Measurements from ENCODE around the gene DCTN3.
"Not testable (repeated sequence)": the region's sequence is repeated elsewhere in the genome, so short reads cannot be mapped to it uniquely, and the experiment has no call there.

DCTN3 gene

GRCh38 chr9:34646211-34647083 lies 26.2 kb upstream of the DCTN3 start, which contains the start of gene GALT:
Gene GALT, plus strand, starts transcription at chr9:34646675. Its CDS starts 30 bp downstream, at chr9:34646705.
- peak; percentile 96 for DNase-seq

- DNase-seq, result no peak
These were observed 24.5 kb upstream of the DCTN3 start for GRCh38 chr9:34644766-34645314.

- DNase-seq, result no peak
These were observed 22.4 kb upstream of the DCTN3 start for GRCh38 chr9:34642679-34643078.

GRCh38 chr9:34639322-34639721 lies 19.0 kb upstream of the DCTN3 start:
- not testable (repeated sequence) for DNase-seq

GRCh38 chr9:34638138-34638445 lies 17.8 kb upstream of the DCTN3 start:
- DNase-seq, result no peak

- DNase-seq, result peak; percentile 97
These were observed 17.3 kb upstream of the DCTN3 start, which contains the start of gene SIGMAR1 for GRCh38 chr9:34637356-34638137. Gene SIGMAR1, minus strand, starts transcription at chr9:34637787. Its CDS starts 90 bp downstream, at chr9:34637697.

- DNase-seq, result peak; percentile 50
These were observed 16.6 kb upstream of the DCTN3 start for GRCh38 chr9:34636791-34637355.

- no peak for DNase-seq
These were observed 15.3 kb upstream of the DCTN3 start for GRCh38 chr9:34635556-34635955.

- DNase-seq, result no peak
These were observed 14.4 kb upstream of the DCTN3 start for GRCh38 chr9:34634551-34635248.

GRCh38 chr9:34633851-34634550 lies 13.7 kb upstream of the DCTN3 start:
- DNase-seq, result peak; percentile 86

- DNase-seq, result no peak
These were observed 12.9 kb upstream of the DCTN3 start for GRCh38 chr9:34633166-34633565.

- no peak for DNase-seq
These were observed 10.3 kb upstream of the DCTN3 start for GRCh38 chr9:34630402-34631154.

- DNase-seq, result no peak
These were observed 9.2 kb upstream of the DCTN3 start for GRCh38 chr9:34629491-34629808.

- DNase-seq, result peak; percentile 57
These were observed 8.6 kb upstream of the DCTN3 start, which contains the start of gene ARID3C for GRCh38 chr9:34628656-34629490. Gene ARID3C, minus strand, starts transcription at chr9:34629066. Its CDS starts 1,052 bp downstream, at chr9:34628014.

- no peak for DNase-seq
These were observed 7.7 kb upstream of the DCTN3 start for GRCh38 chr9:34627716-34628655.

- no peak for DNase-seq
These were observed 4.8 kb upstream of the DCTN3 start for GRCh38 chr9:34625186-34625486.

- no peak for DNase-seq
These were observed 4.3 kb upstream of the DCTN3 start for GRCh38 chr9:34624475-34625185.

- no peak for DNase-seq
These were observed 3.3 kb upstream of the DCTN3 start for GRCh38 chr9:34623374-34624235.

Data from hematopoietic multipotent progenitor cell treated with erythropoietin and hydrocortisone succinate and interleukin-3 and kit ligand, for 4 days (in vitro differentiated cells).